WI38 (cell line): ENCODE results near the gene USP1.

Experiments
- H3K4me3 ChIP-seq: 2 replicates; pipeline ENCODE4 v1.5.1; 2011; ENCODE audit warnings: low read depth, mild to moderate bottlenecking, control low read depth, low read length
- CTCF ChIP-seq: IDR thresholded peaks from 2 replicates; pipeline ENCODE4 v1.5.1; 2012; ENCODE audit warnings: low read depth, mild to moderate bottlenecking, control low read depth, low read length

The USP1 gene

GRCh38 chr1:62396871-62397270, 40.0 kb upstream of the USP1 start:
- TF ChIP-seq CTCF, result no peak
- H3K4me3 ChIP-seq, result no peak overlapping the region

- no peak overlapping the region for H3K4me3 ChIP-seq
- TF ChIP-seq CTCF, result no peak
Measured at GRCh38 chr1:62397301-62397700, 39.5 kb upstream of the USP1 start.

- no peak for TF ChIP-seq CTCF
Measured at GRCh38 chr1:62398377-62398776, 38.5 kb upstream of the USP1 start.

GRCh38 chr1:62401034-62401760, 35.7 kb upstream of the USP1 start:
- no peak overlapping the region for H3K4me3 ChIP-seq
- TF ChIP-seq CTCF, result no peak

More at GRCh38 chr1:62398377-62398776, 38.5 kb upstream of the USP1 start:
- H3K4me3 ChIP-seq, result no peak overlapping the region

- TF ChIP-seq CTCF, result no peak
- H3K4me3 ChIP-seq, result no peak overlapping the region
Measured at GRCh38 chr1:62405247-62405646, 31.6 kb upstream of the USP1 start.

GRCh38 chr1:62406576-62406975, 30.3 kb upstream of the USP1 start:
- no peak for TF ChIP-seq CTCF
- H3K4me3 ChIP-seq, result no peak overlapping the region

GRCh38 chr1:62407398-62408009, 29.3 kb upstream of the USP1 start:
- TF ChIP-seq CTCF, result peak; percentile 37; the same call in 1 of the 2 replicates
- no peak overlapping the region for H3K4me3 ChIP-seq
